H9 (cell line): Measurements from ENCODE around the gene CCNY. TPM values are rescaled to one million over a fixed set of nuclear protein-coding genes. Genes with fewer than 3 reads are reported as not detected.

ENCODE experiments used
- DNase-seq: peaks from one replicate; pipeline ENCODE4 v3.0.0-alpha.2; 2017
- H2AFZ ChIP-seq: one replicate; pipeline ENCODE4 v1.6.1; 2013; ENCODE audit warnings: mild to moderate bottlenecking, low read length, control low read depth, moderate library complexity
- H2AK5ac ChIP-seq: 2 replicates; pipeline ENCODE4 v1.6.1; 2013; ENCODE audit warnings: low read length, control low read depth, mixed read lengths; ENCODE audit not compliant: insufficient read length
- H2BK120ac ChIP-seq: one replicate; pipeline ENCODE4 v1.6.1; 2013; ENCODE audit warnings: low read depth, mild to moderate bottlenecking, low read length, control low read depth, inconsistent platforms; ENCODE audit not compliant: poor library complexity, severe bottlenecking
- H2BK12ac ChIP-seq: 2 replicates; pipeline ENCODE4 v1.6.1; 2013; ENCODE audit warnings: low read length, control low read depth, mixed read lengths, low read depth; ENCODE audit not compliant: insufficient read length
- H2BK15ac ChIP-seq: 2 replicates; pipeline ENCODE4 v1.6.1; 2013; ENCODE audit warnings: low read depth, low read length, control low read depth
- H2BK20ac ChIP-seq: one replicate; pipeline ENCODE4 v1.6.1; 2013; ENCODE audit warnings: low read depth, mild to moderate bottlenecking, low read length, control low read depth, inconsistent platforms; ENCODE audit not compliant: poor library complexity, severe bottlenecking
- H2BK5ac ChIP-seq: 2 replicates; pipeline ENCODE4 v1.6.1; 2013; ENCODE audit warnings: low read length, control low read depth, mixed read lengths; ENCODE audit not compliant: insufficient read length
- H3K14ac ChIP-seq: 2 replicates; pipeline ENCODE4 v1.6.1; 2013; ENCODE audit warnings: low read length, control low read depth; ENCODE audit not compliant: insufficient read depth
- H3K18ac ChIP-seq: 2 replicates; pipeline ENCODE4 v1.6.1; 2013; ENCODE audit warnings: low read depth, mild to moderate bottlenecking, mixed read lengths, low read length, control low read depth; ENCODE audit not compliant: insufficient read length
- H3K23ac ChIP-seq: 2 replicates; pipeline ENCODE4 v1.6.1; 2013; ENCODE audit warnings: low read length, control low read depth, mixed read lengths, low read depth; ENCODE audit not compliant: insufficient read length
- H3K23me2 ChIP-seq: 2 replicates; pipeline ENCODE4 v1.6.1; 2013; ENCODE audit warnings: low read depth, mild to moderate bottlenecking, mixed read lengths, low read length, control low read depth; ENCODE audit not compliant: insufficient read length, poor library complexity, severe bottlenecking
- H3K27ac ChIP-seq: 2 replicates; pipeline ENCODE4 v1.5.1; 2013; ENCODE audit warnings: low read length, control low read depth, mixed read lengths, low read depth; ENCODE audit not compliant: insufficient read length
- H3K27me3 ChIP-seq: 2 replicates; pipeline ENCODE4 v1.6.1; 2013; ENCODE audit warnings: low read length, control low read depth, inconsistent platforms; ENCODE audit not compliant: insufficient read depth
- H3K4ac ChIP-seq: 2 replicates; pipeline ENCODE4 v1.6.1; 2013; ENCODE audit warnings: low read depth, mild to moderate bottlenecking, control low read depth, inconsistent platforms, low read length, moderate library complexity
- H3K4me1 ChIP-seq: 2 replicates; pipeline ENCODE4 v1.6.1; 2013; ENCODE audit warnings: low read length, control low read depth, inconsistent platforms; ENCODE audit not compliant: insufficient read depth
- H3K4me2 ChIP-seq: 2 replicates; pipeline ENCODE4 v1.6.1; 2013; ENCODE audit warnings: low read length, control low read depth, mixed read lengths; ENCODE audit not compliant: insufficient read length, insufficient read depth
- H3K56ac ChIP-seq: 2 replicates; pipeline ENCODE4 v1.6.1; 2013; ENCODE audit warnings: low read depth, mild to moderate bottlenecking, mixed read lengths, low read length, control low read depth; ENCODE audit not compliant: insufficient read length
- H3K79me1 ChIP-seq: 2 replicates; pipeline ENCODE4 v1.6.1; 2013; ENCODE audit warnings: low read depth, mild to moderate bottlenecking, moderate library complexity, low read length, control low read depth, inconsistent platforms; ENCODE audit not compliant: insufficient read depth, poor library complexity, severe bottlenecking
- H3K79me2 ChIP-seq: 2 replicates; pipeline ENCODE4 v1.6.1; 2013; ENCODE audit warnings: low read length, control low read depth, inconsistent platforms; ENCODE audit not compliant: insufficient read depth
- H3K9ac ChIP-seq: 2 replicates; pipeline ENCODE4 v1.6.1; 2013; ENCODE audit warnings: low read length, control low read depth, mixed read lengths; ENCODE audit not compliant: insufficient read length; ENCODE audit errors: extremely low read depth
- H3K9me3 ChIP-seq: one replicate; pipeline ENCODE4 v1.6.1; 2013; ENCODE audit warnings: low read depth, low read length, inconsistent platforms; ENCODE audit not compliant: control insufficient read depth
- H3T11ph ChIP-seq: one replicate; pipeline ENCODE4 v1.6.1; 2013; ENCODE audit warnings: mild to moderate bottlenecking, low read length, control low read depth, inconsistent platforms
- H4K20me1 ChIP-seq: one replicate; pipeline ENCODE4 v1.6.1; 2013; ENCODE audit not compliant: control insufficient read depth, insufficient read length, insufficient read depth
- H4K5ac ChIP-seq: 2 replicates; pipeline ENCODE4 v1.6.1; 2013; ENCODE audit warnings: low read depth, mild to moderate bottlenecking, mixed read lengths, low read length, control low read depth; ENCODE audit not compliant: insufficient read length
- H4K8ac ChIP-seq: replicated peaks from 2 replicates; pipeline ENCODE4 v1.6.1; 2013; ENCODE audit warnings: low read length, control low read depth, mixed read lengths, low read depth; ENCODE audit not compliant: insufficient read length
- H4K91ac ChIP-seq: 2 replicates; pipeline ENCODE4 v1.6.1; 2013; ENCODE audit warnings: low read depth, mild to moderate bottlenecking, moderate library complexity, mixed read lengths, low read length, control low read depth; ENCODE audit not compliant: insufficient read length
- H3K27ac Mint-ChIP-seq, 3 experiments: 2 replicates in 2 of 3; 3 replicates in 1 of 3; pipeline ENCODE4 v1.8.0; 2020 to 2021; ENCODE audit warnings: mixed read lengths in 3 of 3, mild to moderate bottlenecking in 1 of 3, moderate library complexity in 1 of 3
- H3K27me3 Mint-ChIP-seq: 2 replicates; pipeline ENCODE4 v1.8.0; 2021; ENCODE audit warnings: low read depth, mild to moderate bottlenecking, moderate library complexity, mixed read lengths
- H3K36me3 Mint-ChIP-seq, 3 experiments: 2 replicates in 2 of 3; 3 replicates in 1 of 3; pipeline ENCODE4 v1.8.0; 2020 to 2021; ENCODE audit warnings: low read depth in 3 of 3, mixed read lengths in 3 of 3; ENCODE audit not compliant: insufficient read depth in 1 of 3
- H3K4me1 Mint-ChIP-seq, 2 experiments: 2 replicates each; pipeline ENCODE4 v1.8.0; 2020; ENCODE audit warnings: mixed read lengths in 2 of 2
- H3K4me3 Mint-ChIP-seq, 2 experiments: 2 replicates in 1 of 2; 3 replicates in 1 of 2; pipeline ENCODE4 v1.8.0; 2020 to 2021; ENCODE audit warnings: mild to moderate bottlenecking in 2 of 2, mixed read lengths in 2 of 2, moderate library complexity in 1 of 2
- H3K9me3 Mint-ChIP-seq, 2 experiments: 2 replicates in 1 of 2; 3 replicates in 1 of 2; pipeline ENCODE4 v1.8.0; 2020; ENCODE audit warnings: mild to moderate bottlenecking in 2 of 2, mixed read lengths in 2 of 2, moderate library complexity in 1 of 2
- WGBS: extraction: QIAGEN DNeasy Blood & Tissue Kit; methylation state at CpG from one replicate; pipeline ENCODE4 v1.1.7; 2013; ENCODE audit warnings: missing lambda C conversion rate, low lambda C conversion rate, mixed read lengths; ENCODE audit not compliant: insufficient read length; ENCODE audit errors: extremely low coverage; 5-methylcytosine and 5-hydroxymethylcytosine counted together
- total RNA-seq: library from RNA; stranded (reverse); gene quantifications from 2 replicates; pipeline ENCODE4 v1.2.1, GENCODE V29; 2021
- TF ChIP-seq, protein P1 (sequence below): fragments of 200-600 bp; sonication (generic); conservative IDR thresholded peaks from 3 replicates; pipeline ENCODE4 v1.8.0; 2021; ENCODE audit warnings: antibody characterized with exemption, mild to moderate bottlenecking

CCNY gene
- total RNA-seq, 1 experiment from 2014 or later = 62.1 TPM

DNA sequence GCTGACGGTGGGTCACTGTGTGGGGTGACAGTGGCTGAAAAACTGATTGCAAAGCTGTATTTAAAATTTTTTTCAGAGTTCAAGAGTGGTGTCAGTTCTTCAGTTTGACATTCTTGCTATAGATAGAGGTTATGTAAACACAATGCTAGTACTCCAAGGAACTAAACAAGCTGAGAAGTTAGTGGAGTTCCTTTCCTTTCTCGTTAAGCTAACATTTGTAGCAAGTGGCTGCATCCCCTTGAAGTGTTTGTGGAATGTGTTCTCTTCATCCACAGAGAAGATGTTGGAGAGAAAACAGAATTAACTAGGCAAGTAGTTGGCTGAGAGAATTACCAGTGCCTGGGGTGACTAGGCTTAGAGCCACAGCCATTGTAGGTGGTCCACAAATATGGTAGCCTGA lies 15.8 kb downstream of the CCNY start:
- Histone ChIP-seq H3K23me2 (no peaks in the 10 kb centered on the region), H3K4ac (no peak overlapping the region), H4K8ac (no peak overlapping the region), H3K14ac (no peak overlapping the region), H4K20me1 (no peaks in the 10 kb centered on the region), H3K18ac (no peak overlapping the region), H3K79me1 (peaks cover 14% of the 10 kb centered on the region), H2AFZ (no peak overlapping the region), H2BK5ac (no peak overlapping the region), H3K9ac (no peak overlapping the region), H3K27ac (no peak overlapping the region), H2BK120ac (no peak overlapping the region), H2BK20ac (no peak overlapping the region), H2AK5ac (no peak overlapping the region), H3K56ac (no peak overlapping the region), H4K5ac (no peak overlapping the region), H2BK12ac (no peak overlapping the region), H3K4me1 (peaks cover 6% of the 10 kb centered on the region), H3K4me2 (no peak overlapping the region), H3K23ac (no peak overlapping the region), H2BK15ac (no peak overlapping the region), H3K79me2 (peaks cover 23% of the 10 kb centered on the region; the same call in 1 of the 2 replicates), H3K9me3 (no peaks in the 10 kb centered on the region), H3K27me3 (no peaks in the 10 kb centered on the region), H4K91ac (no peak overlapping the region), H3T11ph (no peak overlapping the region)
- no peak for DNase-seq
- Mint-ChIP-seq H3K9me3 (no peaks in the 10 kb centered on the region), H3K27me3 (no peaks in the 10 kb centered on the region), H3K4me3 (no peak overlapping the region), H3K4me1 (peaks cover 41 to 45% of the 10 kb centered on the region in 2 experiments), H3K36me3 (no peaks in the 10 kb centered on the region), H3K27ac (no peak overlapping the region)
- no CpG with 5 or more reads among the region's 2 CpGs for WGBS
- TF ChIP-seq, protein P1, sequence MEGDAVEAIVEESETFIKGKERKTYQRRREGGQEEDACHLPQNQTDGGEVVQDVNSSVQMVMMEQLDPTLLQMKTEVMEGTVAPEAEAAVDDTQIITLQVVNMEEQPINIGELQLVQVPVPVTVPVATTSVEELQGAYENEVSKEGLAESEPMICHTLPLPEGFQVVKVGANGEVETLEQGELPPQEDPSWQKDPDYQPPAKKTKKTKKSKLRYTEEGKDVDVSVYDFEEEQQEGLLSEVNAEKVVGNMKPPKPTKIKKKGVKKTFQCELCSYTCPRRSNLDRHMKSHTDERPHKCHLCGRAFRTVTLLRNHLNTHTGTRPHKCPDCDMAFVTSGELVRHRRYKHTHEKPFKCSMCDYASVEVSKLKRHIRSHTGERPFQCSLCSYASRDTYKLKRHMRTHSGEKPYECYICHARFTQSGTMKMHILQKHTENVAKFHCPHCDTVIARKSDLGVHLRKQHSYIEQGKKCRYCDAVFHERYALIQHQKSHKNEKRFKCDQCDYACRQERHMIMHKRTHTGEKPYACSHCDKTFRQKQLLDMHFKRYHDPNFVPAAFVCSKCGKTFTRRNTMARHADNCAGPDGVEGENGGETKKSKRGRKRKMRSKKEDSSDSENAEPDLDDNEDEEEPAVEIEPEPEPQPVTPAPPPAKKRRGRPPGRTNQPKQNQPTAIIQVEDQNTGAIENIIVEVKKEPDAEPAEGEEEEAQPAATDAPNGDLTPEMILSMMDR = no peak
